Keratinocyte (primary cell): ENCODE data around the gene RAB8A.

Source experiments
- EZH2 ChIP-seq: IDR thresholded peaks from one replicate; pipeline ENCODE4 v1.6.1; 2012; ENCODE audit warnings: inconsistent platforms, mild to moderate bottlenecking, low read length, moderate library complexity
- TF ChIP-seq, protein P1 (sequence below), 3 experiments: IDR thresholded peaks in 1 of 3; conservative IDR thresholded peaks in 1 of 3; optimal IDR thresholded peaks in 1 of 3; 2 replicates in 2 of 3; 3 replicates in 1 of 3; pipeline versions ENCODE3 to v1.5.1; 2011; ENCODE audit warnings: low read length in 3 of 3, mild to moderate bottlenecking in 3 of 3, moderate library complexity in 2 of 3, control low read depth in 1 of 3, inconsistent platforms in 1 of 3; ENCODE audit not compliant: insufficient read depth in 2 of 3; ENCODE audit errors: extremely low read depth in 1 of 3

DNA sequence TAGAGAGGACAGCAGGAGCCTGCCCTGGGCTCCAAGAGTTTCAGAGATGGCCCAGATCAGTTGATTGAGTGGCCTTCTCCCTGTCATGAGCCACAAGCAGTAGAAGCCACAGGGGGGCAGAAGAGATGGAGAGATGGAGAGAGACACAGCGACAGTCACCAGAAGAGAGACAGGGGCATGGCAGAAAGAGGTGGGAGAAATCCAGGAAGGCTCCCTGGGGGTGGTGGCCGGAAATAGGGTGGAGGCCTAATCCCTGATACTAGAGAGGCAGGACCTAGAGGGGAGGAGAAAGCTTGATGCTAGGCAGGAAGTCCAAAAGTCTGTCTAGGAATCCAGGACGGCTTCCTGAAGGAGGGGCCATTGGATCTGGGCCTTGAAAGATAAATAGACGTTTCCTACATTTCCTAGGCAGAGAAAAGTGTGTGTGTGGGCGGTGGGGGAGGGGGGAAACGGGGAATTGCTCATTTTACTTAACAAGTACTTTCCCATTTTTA lies 45.0 kb upstream of the RAB8A start:
- TF ChIP-seq, protein P1, sequence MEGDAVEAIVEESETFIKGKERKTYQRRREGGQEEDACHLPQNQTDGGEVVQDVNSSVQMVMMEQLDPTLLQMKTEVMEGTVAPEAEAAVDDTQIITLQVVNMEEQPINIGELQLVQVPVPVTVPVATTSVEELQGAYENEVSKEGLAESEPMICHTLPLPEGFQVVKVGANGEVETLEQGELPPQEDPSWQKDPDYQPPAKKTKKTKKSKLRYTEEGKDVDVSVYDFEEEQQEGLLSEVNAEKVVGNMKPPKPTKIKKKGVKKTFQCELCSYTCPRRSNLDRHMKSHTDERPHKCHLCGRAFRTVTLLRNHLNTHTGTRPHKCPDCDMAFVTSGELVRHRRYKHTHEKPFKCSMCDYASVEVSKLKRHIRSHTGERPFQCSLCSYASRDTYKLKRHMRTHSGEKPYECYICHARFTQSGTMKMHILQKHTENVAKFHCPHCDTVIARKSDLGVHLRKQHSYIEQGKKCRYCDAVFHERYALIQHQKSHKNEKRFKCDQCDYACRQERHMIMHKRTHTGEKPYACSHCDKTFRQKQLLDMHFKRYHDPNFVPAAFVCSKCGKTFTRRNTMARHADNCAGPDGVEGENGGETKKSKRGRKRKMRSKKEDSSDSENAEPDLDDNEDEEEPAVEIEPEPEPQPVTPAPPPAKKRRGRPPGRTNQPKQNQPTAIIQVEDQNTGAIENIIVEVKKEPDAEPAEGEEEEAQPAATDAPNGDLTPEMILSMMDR (optimal IDR thresholded peaks at IDR 0.05 in 1 of 3, IDR thresholded peaks at IDR 0.05 in 1 of 3, conservative IDR thresholded peaks at IDR 0.05 in 1 of 3; ENCODE audit: extremely low read depth in 1 of 3, insufficient read depth in 2 of 3, low read length in 3 of 3) = peak in 2 of 3 experiments; percentile 27 to 52
- TF ChIP-seq EZH2 = no peak
